A673 (cell line): ENCODE results near the gene RUNX2.

ENCODE experiments used
- EZH2 ChIP-seq: fragments of 200-600 bp; sonication (generic); IDR thresholded peaks from 2 replicates; pipeline ENCODE4 v1.6.1; 2017; ENCODE audit warnings: borderline replicate concordance, low read depth, mild to moderate bottlenecking, mixed read lengths, antibody characterized with exemption, low read length; ENCODE audit not compliant: poor library complexity, severe bottlenecking
- TF ChIP-seq, protein P1 (sequence below): fragments of 300-800, 200-600 bp; sonication (generic); conservative IDR thresholded peaks from 2 replicates; pipeline ENCODE4 v1.5.1; 2017; ENCODE audit warnings: low read depth, mild to moderate bottlenecking, antibody characterized with exemption, low read length, moderate library complexity, mixed read lengths

DNA sequence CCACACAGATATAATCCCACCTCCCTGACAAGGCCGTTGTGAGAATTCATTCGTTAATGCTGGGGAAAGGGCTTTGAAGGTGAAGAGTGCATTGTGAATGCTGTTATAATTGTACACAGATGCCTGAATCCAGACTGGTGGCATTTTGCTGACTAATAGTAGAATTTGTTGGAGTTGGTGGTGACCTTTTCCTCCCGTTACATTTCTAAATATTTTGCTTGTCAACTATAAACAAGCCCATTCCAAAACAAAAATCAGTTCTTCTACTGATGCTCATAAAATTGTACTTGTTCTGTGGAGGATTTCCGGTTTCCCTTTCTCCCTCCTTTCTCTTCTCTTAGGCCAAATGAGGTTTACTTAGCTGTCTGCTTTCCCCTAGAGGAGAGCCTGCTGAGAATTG is 302.7 kb downstream of the RUNX2 start:
- TF ChIP-seq EZH2, result no peak
- TF ChIP-seq, protein P1, sequence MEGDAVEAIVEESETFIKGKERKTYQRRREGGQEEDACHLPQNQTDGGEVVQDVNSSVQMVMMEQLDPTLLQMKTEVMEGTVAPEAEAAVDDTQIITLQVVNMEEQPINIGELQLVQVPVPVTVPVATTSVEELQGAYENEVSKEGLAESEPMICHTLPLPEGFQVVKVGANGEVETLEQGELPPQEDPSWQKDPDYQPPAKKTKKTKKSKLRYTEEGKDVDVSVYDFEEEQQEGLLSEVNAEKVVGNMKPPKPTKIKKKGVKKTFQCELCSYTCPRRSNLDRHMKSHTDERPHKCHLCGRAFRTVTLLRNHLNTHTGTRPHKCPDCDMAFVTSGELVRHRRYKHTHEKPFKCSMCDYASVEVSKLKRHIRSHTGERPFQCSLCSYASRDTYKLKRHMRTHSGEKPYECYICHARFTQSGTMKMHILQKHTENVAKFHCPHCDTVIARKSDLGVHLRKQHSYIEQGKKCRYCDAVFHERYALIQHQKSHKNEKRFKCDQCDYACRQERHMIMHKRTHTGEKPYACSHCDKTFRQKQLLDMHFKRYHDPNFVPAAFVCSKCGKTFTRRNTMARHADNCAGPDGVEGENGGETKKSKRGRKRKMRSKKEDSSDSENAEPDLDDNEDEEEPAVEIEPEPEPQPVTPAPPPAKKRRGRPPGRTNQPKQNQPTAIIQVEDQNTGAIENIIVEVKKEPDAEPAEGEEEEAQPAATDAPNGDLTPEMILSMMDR, result no peak
